Fibroblast of skin of scalp (primary cell): ENCODE results near the gene ITGAD.

ENCODE experiments used
- DNase-seq: peaks from one replicate; pipeline ENCODE4 v3.0.0-alpha.2; 2013

ITGAD gene

GRCh38 chr16:31459687-31460581, 66.8 kb downstream of the ITGAD start:
- DNase-seq, result peak; percentile 99

- DNase-seq, result peak; percentile 63
These were observed 67.5 kb downstream of the ITGAD start for GRCh38 chr16:31460582-31461002.

DNA sequence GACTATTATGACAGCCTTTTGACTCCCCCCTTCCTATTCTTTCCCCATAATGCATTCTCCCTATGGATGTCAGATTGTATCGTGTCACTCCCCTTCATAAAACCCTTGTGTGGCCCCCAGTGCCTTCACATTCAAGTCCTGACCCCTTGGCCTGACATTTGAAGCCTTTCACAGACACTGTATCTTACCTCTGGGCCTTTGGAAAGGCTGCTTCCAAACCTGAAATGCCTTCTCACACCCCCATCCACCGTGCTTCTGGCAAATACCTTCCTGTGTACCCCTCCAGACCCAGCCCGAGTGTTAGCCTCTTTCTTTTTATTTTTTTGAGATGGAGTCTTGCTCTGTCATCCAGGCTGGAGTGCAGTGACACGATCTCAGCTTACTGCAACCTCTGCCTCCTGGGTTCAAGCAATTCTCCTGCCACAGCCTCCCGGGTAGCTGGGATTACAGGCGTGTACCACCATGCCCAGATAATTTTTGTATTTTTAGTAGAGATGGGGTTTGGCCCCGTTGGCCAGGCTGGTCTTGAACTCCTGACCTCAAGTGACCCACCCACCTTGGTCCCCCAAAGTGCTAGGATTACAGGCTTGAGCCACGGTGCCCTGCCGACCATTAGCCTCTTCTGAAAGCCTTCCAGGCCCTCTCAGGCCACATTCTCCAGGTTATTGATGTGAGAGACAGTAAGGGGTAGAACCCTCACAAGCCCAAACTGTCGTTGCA, 68.2 kb downstream of the ITGAD start:
- no peak for DNase-seq

DNA sequence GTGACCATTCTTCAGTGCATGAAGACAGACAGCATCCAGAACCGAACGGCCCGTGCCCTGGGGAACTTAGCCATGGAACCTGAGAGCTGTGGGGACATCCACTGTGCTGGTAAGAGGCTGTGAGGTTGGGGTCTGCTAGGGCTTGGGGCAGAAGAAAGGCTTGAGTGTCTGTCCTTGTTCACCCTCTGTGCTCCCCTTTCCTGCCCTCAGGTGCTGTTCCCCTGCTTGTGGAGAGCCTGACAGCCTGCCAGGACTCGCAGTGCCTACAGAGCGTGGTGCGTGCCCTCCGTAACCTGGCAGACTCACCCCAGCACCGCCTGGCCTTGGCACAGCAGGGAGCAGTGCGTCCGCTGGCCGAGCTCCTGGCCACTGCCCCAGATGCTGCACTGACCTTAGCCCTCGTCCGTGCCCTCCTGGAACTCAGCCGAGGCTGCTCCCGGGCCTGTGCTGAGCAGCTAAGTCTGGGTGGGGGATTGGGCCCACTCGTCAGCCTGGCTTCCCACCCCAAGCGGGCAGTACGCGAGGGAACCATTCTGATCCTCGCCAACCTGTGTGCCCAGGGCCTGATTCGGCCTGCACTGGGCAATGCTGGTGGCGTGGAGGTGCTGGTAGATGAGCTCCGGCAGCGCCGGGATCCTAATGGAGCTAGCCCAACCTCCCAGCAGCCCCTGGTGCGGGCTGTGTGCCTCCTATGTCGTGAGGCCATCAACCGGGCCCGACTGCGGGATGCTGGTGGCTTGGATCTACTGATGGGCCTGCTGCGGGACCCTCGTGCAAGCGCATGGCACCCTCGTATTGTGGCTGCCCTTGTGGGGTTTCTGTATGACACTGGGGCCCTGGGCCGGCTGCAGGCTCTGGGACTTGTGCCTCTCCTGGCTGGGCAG, 69.0 kb downstream of the ITGAD start:
- DNase-seq, result no peak

DNA sequence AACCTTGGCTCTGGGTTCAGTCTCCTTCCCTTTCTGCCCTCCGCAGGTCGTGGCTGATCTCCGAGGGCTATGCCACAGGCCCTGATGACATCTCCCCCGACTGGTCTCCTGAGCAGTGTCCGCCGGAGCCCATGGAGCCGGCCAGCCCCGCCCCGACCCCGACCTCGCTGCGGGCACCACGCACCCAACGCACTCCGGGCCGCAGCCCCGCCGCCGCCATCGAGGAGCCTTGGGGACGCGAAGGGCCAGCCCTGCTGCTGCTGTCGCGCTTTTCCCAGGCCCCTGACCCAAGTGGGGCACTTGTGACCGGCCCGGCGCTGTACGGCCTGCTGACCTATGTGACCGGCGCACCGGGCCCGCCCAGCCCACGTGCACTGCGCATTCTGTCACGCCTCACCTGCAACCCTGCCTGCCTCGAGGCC, 71.2 kb downstream of the ITGAD start:
- DNase-seq, result no peak

GRCh38 chr16:31464781-31465260, 71.7 kb downstream of the ITGAD start:
- no peak for DNase-seq

- DNase-seq, result no peak
These were observed 72.7 kb downstream of the ITGAD start for GRCh38 chr16:31465788-31466370.

- no peak for DNase-seq
These were observed 73.3 kb downstream of the ITGAD start for GRCh38 chr16:31466381-31466841.

DNA sequence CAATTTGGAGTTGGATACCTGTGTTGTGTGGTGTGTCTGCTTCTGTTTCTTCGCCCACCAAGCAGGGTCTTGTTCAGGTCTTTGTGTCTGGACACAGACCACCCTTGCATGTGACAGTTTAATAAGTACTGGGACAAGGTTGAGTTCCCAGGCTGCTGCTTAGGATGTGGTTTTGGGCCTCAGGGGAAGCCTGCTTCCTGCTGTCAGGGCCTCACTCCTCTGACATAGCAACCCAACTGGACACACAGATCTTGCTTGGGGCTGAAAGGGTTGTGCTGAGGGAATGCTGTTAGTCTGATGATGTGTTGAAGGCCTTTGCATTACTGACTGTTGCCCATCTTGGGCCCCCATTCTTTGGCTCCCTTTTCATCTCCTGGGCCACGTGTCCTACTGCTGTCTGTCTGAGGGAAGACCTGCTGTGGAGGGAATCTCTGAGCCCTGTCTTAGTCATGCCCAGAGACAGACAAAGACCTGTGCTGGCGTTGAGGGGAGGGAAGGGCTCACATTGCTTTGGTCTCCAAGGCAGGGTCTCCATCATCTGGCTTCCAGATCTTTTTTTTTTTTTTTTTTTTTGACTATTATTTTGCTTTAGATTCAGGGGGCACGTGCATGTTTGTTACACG, 74.1 kb downstream of the ITGAD start:
- DNase-seq, result peak; percentile 70

DNA sequence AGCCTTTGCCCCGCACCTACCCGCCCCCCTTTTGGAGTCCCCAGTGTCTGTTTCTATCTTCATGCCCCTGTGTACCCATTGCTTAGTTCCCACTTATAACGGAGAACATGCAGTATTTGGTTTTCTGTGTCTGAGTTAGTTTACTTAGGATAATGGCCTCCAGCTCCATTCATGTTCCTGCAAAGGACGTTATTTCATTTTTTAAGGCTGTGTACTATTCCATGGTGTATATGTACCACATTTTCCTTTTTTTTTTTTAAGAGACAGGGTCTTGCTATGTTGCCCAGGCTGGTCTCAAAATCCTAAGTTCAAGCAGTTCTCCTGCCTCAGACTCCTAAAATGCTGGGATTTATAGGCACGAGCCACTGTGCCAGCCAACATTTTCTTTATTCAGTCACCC, 74.7 kb downstream of the ITGAD start:
- DNase-seq, result no peak

- DNase-seq, result no peak
These were observed 77.5 kb downstream of the ITGAD start for GRCh38 chr16:31470615-31471014.

- DNase-seq, result no peak
These were observed 78.2 kb downstream of the ITGAD start for GRCh38 chr16:31471241-31471874.

DNA sequence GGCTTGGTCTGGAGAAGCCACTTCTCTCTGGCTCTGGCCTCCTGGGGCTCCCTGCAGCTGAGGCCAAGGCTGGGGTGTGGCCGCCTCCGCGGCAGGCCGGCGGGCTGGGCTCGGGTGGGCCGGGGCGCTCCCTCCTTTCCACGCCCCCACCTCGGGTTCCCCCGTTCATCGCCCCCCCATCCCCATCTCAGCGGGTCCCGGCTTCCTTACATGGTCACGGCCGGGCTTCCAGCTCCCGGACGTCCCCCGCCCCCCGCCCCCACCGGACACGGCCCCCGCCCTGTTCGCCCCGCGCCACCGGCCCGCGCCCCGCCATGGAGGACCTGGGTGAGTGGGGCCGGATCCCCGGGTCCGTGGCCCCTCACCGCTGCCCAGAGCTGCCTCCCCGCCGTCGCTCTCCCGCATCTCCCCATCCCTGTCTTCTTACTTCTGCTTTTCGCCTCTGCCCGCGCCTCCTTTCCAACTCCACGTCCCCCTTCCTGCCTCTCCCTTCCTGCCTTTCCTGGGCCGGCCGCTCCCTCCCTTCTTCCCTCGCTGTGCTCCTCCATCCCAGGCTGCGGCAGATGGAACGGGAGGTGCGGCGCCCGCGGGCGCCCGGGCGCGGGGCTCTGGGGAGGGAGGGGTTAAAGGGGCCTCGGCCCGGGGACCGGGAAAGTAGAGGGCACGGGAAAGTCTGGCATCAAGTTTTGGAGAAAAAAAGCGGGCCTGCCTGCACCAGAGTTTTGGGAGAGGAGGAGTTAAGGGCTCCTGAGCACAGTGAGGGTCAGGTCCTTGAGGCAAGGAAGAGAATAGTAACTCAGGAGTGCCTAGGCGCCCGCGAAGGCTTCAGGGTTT, 79.0 kb downstream of the ITGAD start, which contains the start of gene TGFB1I1:
Gene TGFB1I1 (plus strand): TSS at position 278 of the 834 bp plus-strand sequence. CDS start 37 bp downstream, at position 315.
- peak; percentile 96 for DNase-seq

DNA sequence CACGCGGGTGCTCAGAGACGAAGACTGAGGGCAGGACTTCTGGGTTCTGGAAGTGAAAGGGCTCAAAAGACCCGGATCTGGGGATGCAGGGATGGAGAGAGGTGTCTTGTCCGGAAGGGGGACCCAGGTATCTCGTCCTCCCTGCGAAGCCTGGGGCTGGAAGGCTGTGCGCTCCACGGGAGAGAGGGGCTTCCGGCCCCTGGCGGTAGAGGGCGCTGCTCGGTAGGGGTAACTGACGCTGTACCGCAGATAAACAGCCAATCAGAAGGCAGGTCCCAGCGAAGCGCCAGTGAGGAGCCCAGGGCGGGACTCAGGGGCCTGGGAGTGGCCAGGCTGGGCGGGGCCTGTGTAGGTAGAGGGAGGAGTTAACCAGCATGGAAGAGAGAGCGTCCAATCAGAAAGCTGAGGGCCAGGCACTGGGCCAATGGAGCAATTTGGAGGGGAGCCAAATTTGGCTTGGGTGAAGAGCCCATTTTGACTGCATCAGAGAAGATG, 79.6 kb downstream of the ITGAD start:
- peak; percentile 97 for DNase-seq

GRCh38 chr16:31473264-31473984, 80.3 kb downstream of the ITGAD start:
- DNase-seq, result no peak

DNA sequence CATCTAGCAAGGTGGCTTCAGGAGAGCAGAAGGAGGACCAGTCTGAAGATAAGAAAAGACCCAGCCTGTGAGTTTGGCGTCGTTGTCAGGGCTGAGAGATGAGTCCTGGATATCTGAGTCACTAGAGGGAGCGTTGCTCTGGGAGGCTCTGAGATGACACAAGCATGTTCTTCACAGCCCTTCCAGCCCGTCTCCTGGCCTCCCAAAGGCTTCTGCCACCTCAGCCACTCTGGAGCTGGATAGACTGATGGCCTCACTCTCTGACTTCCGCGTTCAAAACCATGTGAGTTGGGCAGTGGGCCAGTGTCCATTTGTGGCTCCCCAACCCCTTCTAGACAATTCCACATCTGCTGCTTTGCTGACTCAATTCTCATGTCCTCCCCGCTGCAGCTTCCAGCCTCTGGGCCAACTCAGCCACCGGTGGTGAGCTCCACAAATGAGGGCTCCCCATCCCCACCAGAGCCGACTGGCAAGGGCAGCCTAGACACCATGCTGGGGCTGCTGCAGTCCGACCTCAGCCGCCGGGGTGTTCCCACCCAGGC, 81.1 kb downstream of the ITGAD start:
- DNase-seq, result peak; percentile 57

DNA sequence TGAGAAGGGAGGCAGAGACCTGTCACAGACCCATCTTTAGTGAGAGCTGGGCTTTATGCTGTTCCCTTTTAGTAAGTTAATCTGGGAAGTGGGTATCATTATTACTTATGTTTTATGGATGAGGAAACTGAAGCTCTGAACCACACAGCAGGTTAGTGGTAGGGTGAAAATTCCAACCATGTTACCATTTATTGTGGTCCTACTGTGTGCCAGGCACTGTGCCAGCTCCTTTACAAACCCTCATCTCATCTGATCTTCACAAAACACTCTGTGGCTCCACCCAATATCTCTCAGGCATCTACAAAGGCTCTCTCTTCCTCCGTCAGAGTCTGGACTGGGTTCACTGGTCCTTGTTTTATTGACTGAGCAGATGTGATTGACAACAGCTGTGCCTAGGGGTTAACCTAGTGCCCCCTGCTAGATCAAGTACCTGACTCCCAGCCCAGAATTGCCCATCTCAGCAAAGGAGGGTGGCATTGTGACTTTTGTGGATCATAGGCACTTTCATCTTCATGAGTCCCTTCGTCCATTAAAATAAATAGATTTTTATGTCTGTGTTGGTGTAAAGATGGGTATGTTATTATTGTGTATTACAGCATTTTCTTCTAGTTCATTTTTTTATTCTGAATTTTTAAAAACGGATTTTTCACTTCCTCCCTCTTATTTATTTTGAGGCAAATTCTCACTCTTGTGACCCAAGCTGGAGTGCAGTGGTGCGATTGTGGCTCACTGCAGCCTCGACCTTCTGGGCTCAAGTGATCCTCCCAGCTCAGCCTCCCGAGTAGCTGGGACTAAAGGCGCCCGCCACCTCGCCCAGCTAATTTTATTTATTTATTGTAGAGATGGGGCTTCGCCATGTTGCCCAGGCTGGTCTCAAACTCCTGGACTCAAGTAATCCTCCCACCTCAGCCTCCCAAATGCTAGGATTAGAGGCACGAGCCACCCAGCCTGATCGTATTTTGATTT, 81.9 kb downstream of the ITGAD start:
- DNase-seq, result no peak

DNA sequence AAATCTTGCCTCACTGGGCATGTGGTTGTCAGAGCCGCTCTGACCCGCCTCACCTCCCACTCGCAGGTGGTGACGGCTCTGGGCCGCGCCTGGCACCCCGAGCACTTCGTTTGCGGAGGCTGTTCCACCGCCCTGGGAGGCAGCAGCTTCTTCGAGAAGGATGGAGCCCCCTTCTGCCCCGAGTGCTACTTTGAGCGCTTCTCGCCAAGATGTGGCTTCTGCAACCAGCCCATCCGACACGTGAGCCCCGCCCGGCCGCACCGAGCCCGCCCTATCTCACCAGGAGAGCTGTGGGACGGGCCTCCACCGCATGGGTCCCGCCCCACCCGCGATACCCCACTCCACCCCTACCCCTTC, 82.8 kb downstream of the ITGAD start:
- DNase-seq, result no peak
